ENCODE results near the gene GALNT18. TPM values are rescaled to one million over a fixed set of nuclear protein-coding genes. Genes with fewer than 3 reads are reported as not detected.

Gene GALNT18
- total RNA-seq, 1 donor from 2014 or later, result 2.1 TPM

DNA sequence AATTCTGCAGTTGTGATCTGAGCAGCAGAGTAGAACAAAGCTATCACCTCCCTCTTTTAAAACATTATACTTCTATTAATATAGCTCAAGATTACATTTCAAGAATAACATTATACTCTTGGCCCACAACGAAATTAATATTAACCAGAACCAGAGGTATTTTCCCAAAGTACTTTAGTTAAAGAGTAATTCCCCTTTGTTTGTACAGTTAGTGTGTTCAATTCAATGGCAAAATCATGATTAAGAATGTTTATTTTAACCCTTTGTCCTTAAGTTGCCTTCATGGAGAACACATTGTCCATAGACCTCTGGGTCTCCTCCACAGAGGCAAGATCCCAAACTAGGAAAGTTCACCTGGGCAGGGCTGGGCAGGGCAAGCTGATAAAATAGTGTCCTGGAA, 180.7 kb downstream of the GALNT18 start:
- Mint-ChIP-seq H3K4me3 (ENCODE audit: low read depth) (no peak overlapping the region), H3K27ac (no peak overlapping the region), H3K4me1 (ENCODE audit: low read depth) (peaks cover 32% of the 10 kb centered on the region), H3K9me3 (ENCODE audit: low read depth) (no peaks in the 10 kb centered on the region), H3K36me3 (ENCODE audit: insufficient read depth) (no peaks in the 10 kb centered on the region), H3K27me3 (no peaks in the 10 kb centered on the region)
- TF ChIP-seq CTCF (IDR thresholded peaks at IDR 0.05; ENCODE audit: unreplicated experiment), result no peak
- DNase-seq (ENCODE audit: low spot score, unreplicated experiment), result no peak

GRCh38 chr11:11440144-11440543, 181.7 kb downstream of the GALNT18 start:
- Mint-ChIP-seq H3K27ac (peak overlapping the region; percentile 54), H3K4me3 (ENCODE audit: low read depth) (no peak overlapping the region), H3K9me3 (ENCODE audit: low read depth) (no peaks in the 10 kb centered on the region), H3K4me1 (ENCODE audit: low read depth) (peaks cover 32% of the 10 kb centered on the region), H3K27me3 (peaks cover 8% of the 10 kb centered on the region), H3K36me3 (ENCODE audit: insufficient read depth) (no peaks in the 10 kb centered on the region)
- no peak for TF ChIP-seq CTCF (IDR thresholded peaks at IDR 0.05; ENCODE audit: unreplicated experiment)
- DNase-seq (ENCODE audit: low spot score, unreplicated experiment), result no peak

GRCh38 chr11:11439591-11439990, 182.2 kb downstream of the GALNT18 start:
- no peak overlapping the region for H3K27ac Mint-ChIP-seq
- peaks cover 9% of the 10 kb centered on the region for H3K27me3 Mint-ChIP-seq
- H3K9me3 Mint-ChIP-seq (ENCODE audit: low read depth), result no peaks in the 10 kb centered on the region
- no peaks in the 10 kb centered on the region for H3K36me3 Mint-ChIP-seq (ENCODE audit: insufficient read depth)
- no peak for TF ChIP-seq CTCF (IDR thresholded peaks at IDR 0.05; ENCODE audit: unreplicated experiment)
- H3K4me3 Mint-ChIP-seq (ENCODE audit: low read depth), result no peak overlapping the region
- no peak for DNase-seq (ENCODE audit: low spot score, unreplicated experiment)
- peaks cover 32% of the 10 kb centered on the region for H3K4me1 Mint-ChIP-seq (ENCODE audit: low read depth)

DNA sequence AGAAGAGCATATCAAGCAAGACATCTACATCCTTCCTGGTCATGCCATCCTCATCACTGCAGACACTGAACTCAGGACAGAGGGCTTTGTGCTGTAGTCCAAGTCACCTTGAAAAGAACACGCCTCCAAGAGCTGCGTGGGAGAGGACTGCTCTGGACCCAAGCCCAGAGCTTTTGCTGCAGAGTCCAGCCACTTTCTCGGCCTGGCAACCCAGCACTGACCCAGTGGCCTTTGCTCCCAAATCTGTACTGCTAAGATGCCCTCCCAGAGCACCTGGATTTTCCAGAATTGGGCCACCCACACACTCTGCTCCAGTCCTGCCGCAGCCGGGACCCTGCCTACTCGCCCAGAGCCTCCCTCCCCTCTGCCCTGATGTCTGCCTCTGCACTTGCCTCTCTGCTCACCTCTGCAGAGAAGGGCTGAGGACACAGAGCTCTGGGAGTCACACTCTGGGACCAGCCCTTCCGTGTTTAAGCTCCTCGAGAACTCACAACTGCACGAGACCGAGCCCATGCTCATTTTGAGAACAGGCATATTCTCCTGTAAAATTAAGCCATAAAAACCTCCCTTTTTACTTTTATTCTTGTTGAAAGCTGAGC, 185.0 kb downstream of the GALNT18 start:
- DNase-seq (ENCODE audit: low spot score, unreplicated experiment), result no peak
- Mint-ChIP-seq H3K9me3 (ENCODE audit: low read depth) (no peaks in the 10 kb centered on the region), H3K4me1 (ENCODE audit: low read depth) (peaks cover 17% of the 10 kb centered on the region), H3K4me3 (ENCODE audit: low read depth) (no peak overlapping the region), H3K27ac (no peak overlapping the region), H3K27me3 (peaks cover 14% of the 10 kb centered on the region), H3K36me3 (ENCODE audit: insufficient read depth) (no peaks in the 10 kb centered on the region)
- TF ChIP-seq CTCF (IDR thresholded peaks at IDR 0.05; ENCODE audit: unreplicated experiment), result no peak

- no peak for TF ChIP-seq CTCF (IDR thresholded peaks at IDR 0.05; ENCODE audit: unreplicated experiment)
- Mint-ChIP-seq H3K4me1 (ENCODE audit: low read depth) (peaks cover 6% of the 10 kb centered on the region), H3K27ac (no peak overlapping the region), H3K27me3 (peaks cover 14% of the 10 kb centered on the region), H3K4me3 (ENCODE audit: low read depth) (no peak overlapping the region), H3K9me3 (ENCODE audit: low read depth) (no peaks in the 10 kb centered on the region), H3K36me3 (ENCODE audit: insufficient read depth) (no peaks in the 10 kb centered on the region)
- DNase-seq (ENCODE audit: low spot score, unreplicated experiment), result no peak
Measured at GRCh38 chr11:11435635-11436034, 186.2 kb downstream of the GALNT18 start.

All from progenitor cell of endocrine pancreas (in vitro differentiated cells).